Osteoblast (primary cell): Measurements from ENCODE around the gene KCTD20. TPM values are rescaled to one million over a fixed set of nuclear protein-coding genes. Genes with fewer than 3 reads are reported as not detected.
A peak's percentile ranks its signal among the peaks of the same experiment; 100 is the strongest.

Source experiments
- DNase-seq: peaks from one replicate; pipeline ENCODE4 v3.0.0; 2011; ENCODE audit warnings: low spot score, mixed read lengths; ENCODE audit not compliant: insufficient read length; ENCODE audit errors: missing footprints
- H2AFZ ChIP-seq: 2 replicates; pipeline ENCODE4 v1.6.0; 2011; ENCODE audit warnings: mild to moderate bottlenecking, low read length
- H3K27ac ChIP-seq: 2 replicates; pipeline ENCODE4 v1.5.1; 2011; ENCODE audit warnings: mild to moderate bottlenecking, low read depth, low read length, moderate library complexity
- H3K27me3 ChIP-seq: 2 replicates; pipeline ENCODE4 v1.6.0; 2012; ENCODE audit warnings: mild to moderate bottlenecking, control low read depth, inconsistent platforms, low read length, moderate library complexity; ENCODE audit not compliant: insufficient read depth
- H3K36me3 ChIP-seq: 2 replicates; pipeline ENCODE4 v1.5.1; 2011; ENCODE audit warnings: mild to moderate bottlenecking, low read length, control low read depth, moderate library complexity; ENCODE audit not compliant: insufficient read depth
- H3K4me1 ChIP-seq: 2 replicates; pipeline ENCODE4 v1.5.1; 2011; ENCODE audit warnings: mild to moderate bottlenecking, low read length, control low read depth, moderate library complexity; ENCODE audit not compliant: insufficient read depth
- H3K4me2 ChIP-seq: 2 replicates; pipeline ENCODE4 v1.6.0; 2011; ENCODE audit warnings: mild to moderate bottlenecking, low read length; ENCODE audit not compliant: insufficient read depth
- H3K4me3 ChIP-seq: fragments of 200-600 bp; sonication (generic); 3 replicates; pipeline ENCODE4 v1.5.1; 2012; ENCODE audit warnings: mild to moderate bottlenecking, low read length, inconsistent platforms; ENCODE audit not compliant: insufficient read depth
- H3K79me2 ChIP-seq: 2 replicates; pipeline ENCODE4 v1.6.0; 2012; ENCODE audit warnings: mild to moderate bottlenecking, low read length, control low read depth, inconsistent platforms; ENCODE audit not compliant: insufficient read depth
- H3K9me3 ChIP-seq: 2 replicates; pipeline ENCODE4 v1.5.1; 2011; ENCODE audit warnings: low read depth, low read length, control low read depth
- H4K20me1 ChIP-seq: 2 replicates; pipeline ENCODE4 v1.6.0; 2012; ENCODE audit warnings: mild to moderate bottlenecking, low read length, control low read depth; ENCODE audit not compliant: insufficient read depth
- CTCF ChIP-seq: IDR thresholded peaks from 2 replicates; pipeline ENCODE4 v1.5.1; 2011; ENCODE audit warnings: mild to moderate bottlenecking, low read depth, low read length, moderate library complexity; ENCODE audit errors: extremely low read depth
- total RNA-seq: library from RNA; depleted of rRNA; stranded (reverse); fragments of >200 nt; gene quantifications from 2 replicates; pipeline ENCODE4 v1.2.3, GENCODE V29; 2012

KCTD20 gene
- total RNA-seq, 1 donor: 210 TPM

GRCh38 chr6:36499918-36500317 lies 57.1 kb downstream of the KCTD20 start:
- Histone ChIP-seq H3K4me1 (no peaks in the 10 kb centered on the region), H3K27ac (no peak overlapping the region), H3K4me2 (no peak overlapping the region), H3K36me3 (peaks cover 52% of the 10 kb centered on the region), H3K4me3 (no peak overlapping the region), H3K79me2 (no peaks in the 10 kb centered on the region), H3K9me3 (no peaks in the 10 kb centered on the region), H4K20me1 (no peaks in the 10 kb centered on the region), H3K27me3 (no peaks in the 10 kb centered on the region), H2AFZ (no peak overlapping the region)
- TF ChIP-seq CTCF: no peak
- DNase-seq: no peak

GRCh38 chr6:36501686-36502085 lies 58.9 kb downstream of the KCTD20 start:
- peak; percentile 53 for DNase-seq
- H3K4me1 ChIP-seq: no peaks in the 10 kb centered on the region
- H3K36me3 ChIP-seq: peaks cover 52% of the 10 kb centered on the region

GRCh38 chr6:36504181-36504580 lies 61.4 kb downstream of the KCTD20 start:
- Histone ChIP-seq H3K9me3 (no peaks in the 10 kb centered on the region), H3K27me3 (no peaks in the 10 kb centered on the region), H3K4me1 (no peaks in the 10 kb centered on the region), H3K79me2 (no peaks in the 10 kb centered on the region), H3K27ac (no peak overlapping the region), H3K36me3 (peaks cover 44% of the 10 kb centered on the region), H3K4me2 (no peak overlapping the region), H2AFZ (no peak overlapping the region), H3K4me3 (no peak overlapping the region), H4K20me1 (no peaks in the 10 kb centered on the region)
- TF ChIP-seq CTCF: no peak
- no peak for DNase-seq

More at GRCh38 chr6:36501686-36502085, 58.9 kb downstream of the KCTD20 start:
- Histone ChIP-seq H3K27me3 (no peaks in the 10 kb centered on the region), H3K4me3 (no peak overlapping the region), H2AFZ (no peak overlapping the region), H4K20me1 (no peaks in the 10 kb centered on the region), H3K9me3 (no peaks in the 10 kb centered on the region), H3K4me2 (no peak overlapping the region), H3K27ac (no peak overlapping the region), H3K79me2 (no peaks in the 10 kb centered on the region)
- no peak for TF ChIP-seq CTCF

GRCh38 chr6:36504982-36505381 lies 62.2 kb downstream of the KCTD20 start:
- Histone ChIP-seq H3K4me2 (no peak overlapping the region), H4K20me1 (no peaks in the 10 kb centered on the region), H2AFZ (no peak overlapping the region), H3K27ac (no peak overlapping the region), H3K27me3 (no peaks in the 10 kb centered on the region), H3K9me3 (no peaks in the 10 kb centered on the region), H3K79me2 (no peaks in the 10 kb centered on the region), H3K36me3 (peaks cover 40% of the 10 kb centered on the region), H3K4me1 (no peaks in the 10 kb centered on the region), H3K4me3 (no peak overlapping the region)
- no peak for DNase-seq
- TF ChIP-seq CTCF: no peak
